ENCODE measurements around the gene RHBDL1.
"Not testable (repeated sequence)": the region's sequence is repeated elsewhere in the genome, so short reads cannot be mapped to it uniquely, and the experiment has no call there.

The RHBDL1 gene

GRCh38 chr16:687499-687898 lies 12.0 kb downstream of the RHBDL1 start:
- no peak for DNase-seq

DNA sequence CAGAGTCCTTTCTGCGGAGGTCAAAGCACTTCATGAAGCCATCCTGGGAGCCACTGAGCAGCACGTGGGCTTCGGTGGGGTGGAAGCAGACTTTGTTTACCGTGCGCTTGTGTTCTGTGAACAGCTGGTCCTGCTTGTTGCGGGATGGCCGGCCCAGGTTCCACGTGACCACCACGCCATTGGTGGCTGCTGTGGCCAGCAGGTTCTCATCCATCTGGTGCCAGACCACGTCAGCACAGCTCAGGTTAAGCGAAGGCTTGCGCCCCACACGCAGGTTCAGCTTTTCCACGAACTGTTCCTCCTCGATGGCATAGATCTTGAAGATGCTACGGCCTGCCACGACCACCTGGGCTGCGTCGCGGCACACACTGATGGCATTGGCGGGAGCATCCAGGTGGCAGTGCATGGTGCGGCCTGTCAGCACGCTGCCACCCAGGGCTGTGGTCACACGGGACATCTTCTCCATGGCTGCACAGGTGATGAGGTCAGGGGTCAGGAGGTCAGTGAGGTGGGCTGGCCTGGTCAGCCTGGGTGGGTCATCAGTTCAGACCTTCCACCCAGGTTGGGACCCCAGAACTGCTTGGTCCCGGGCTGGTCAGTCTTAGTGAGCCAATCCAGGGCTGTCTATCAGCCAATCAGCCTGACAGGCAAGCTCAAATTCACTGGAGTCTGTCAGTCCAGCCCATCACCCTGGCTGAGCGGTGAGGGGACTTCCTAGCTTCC lies 13.9 kb downstream of the RHBDL1 start:
- no peak for DNase-seq

DNA sequence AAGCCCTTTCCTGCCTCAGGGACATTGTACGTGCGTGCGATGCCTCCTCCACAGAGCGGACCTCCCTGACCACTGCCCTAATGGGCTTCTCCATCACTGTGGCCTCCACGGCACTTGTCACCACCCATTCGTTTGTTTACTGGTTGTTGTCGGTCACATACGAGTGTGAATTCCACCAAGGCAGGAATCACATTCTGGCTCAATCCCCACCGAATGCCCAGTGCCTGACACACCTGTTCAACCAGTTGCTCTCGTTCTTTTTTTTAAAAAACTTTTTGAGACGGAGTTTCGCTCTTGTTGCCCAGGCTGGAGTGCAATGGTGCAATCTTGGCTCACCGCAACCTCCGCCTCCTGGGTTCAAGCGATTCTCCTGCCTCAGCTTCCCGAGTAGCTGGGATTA lies 15.8 kb downstream of the RHBDL1 start:
- DNase-seq = not testable (repeated sequence)

- DNase-seq = no peak
These were observed 17.1 kb downstream of the RHBDL1 start for GRCh38 chr16:692356-693108.

DNA sequence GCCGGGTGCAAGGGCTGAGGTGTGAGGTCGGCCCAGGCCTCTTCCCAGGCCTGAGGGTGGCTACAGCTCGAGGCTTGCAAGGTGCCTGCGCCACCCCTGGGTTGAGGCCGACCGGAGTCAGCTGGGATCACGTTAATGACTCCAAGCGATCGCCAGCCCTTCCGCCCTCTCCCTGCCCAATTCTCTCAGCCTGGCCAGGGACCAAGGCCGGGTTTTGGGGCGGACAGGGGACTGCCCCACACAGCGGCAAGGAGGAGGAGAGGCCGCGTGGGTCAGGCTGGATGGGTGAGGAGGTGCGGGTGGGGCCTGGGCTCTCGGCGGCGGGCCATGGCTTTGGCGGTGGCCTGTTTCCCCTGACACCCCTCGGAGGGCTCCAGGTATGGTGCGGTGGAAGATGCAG lies 17.9 kb downstream of the RHBDL1 start:
- DNase-seq = no peak

GRCh38 chr16:693766-694165 lies 18.3 kb downstream of the RHBDL1 start:
- DNase-seq = no peak

DNA sequence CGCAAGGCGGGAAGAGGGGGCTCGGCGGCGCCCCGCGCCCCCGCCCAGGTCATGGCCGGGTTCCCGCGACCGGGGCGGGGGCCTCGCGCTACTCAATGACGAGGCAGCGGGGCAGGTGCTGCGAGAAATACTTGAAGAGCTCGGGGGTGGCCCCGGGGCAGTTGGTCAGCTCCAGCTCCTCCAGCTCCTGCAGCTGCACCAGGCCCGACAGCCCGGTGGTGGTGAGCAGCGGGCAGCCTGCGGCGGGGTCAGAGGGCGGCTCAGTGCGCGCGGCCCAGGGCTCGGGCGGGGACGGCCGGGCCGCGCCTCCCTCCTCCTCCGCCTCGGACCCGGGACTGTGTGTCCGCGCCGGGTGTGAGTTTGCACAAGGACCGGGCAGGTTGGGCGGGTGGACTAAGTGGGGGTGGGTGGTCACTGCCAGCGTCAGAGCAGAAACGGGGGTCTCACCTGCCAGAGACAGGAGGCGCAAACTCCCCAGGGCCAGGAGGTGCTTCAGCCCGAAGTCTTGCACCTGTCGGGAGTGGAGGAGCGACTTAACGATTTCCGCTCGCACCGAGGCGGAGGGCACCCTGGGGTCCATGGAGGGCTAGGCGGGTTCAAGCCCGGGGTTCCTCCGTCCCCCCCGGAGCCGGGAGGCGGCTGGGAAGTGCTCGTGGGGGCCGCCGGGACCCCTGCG lies 18.9 kb downstream of the RHBDL1 start:
- DNase-seq = no peak

GRCh38 chr16:694863-695354 lies 19.4 kb downstream of the RHBDL1 start:
- no peak for DNase-seq

DNA sequence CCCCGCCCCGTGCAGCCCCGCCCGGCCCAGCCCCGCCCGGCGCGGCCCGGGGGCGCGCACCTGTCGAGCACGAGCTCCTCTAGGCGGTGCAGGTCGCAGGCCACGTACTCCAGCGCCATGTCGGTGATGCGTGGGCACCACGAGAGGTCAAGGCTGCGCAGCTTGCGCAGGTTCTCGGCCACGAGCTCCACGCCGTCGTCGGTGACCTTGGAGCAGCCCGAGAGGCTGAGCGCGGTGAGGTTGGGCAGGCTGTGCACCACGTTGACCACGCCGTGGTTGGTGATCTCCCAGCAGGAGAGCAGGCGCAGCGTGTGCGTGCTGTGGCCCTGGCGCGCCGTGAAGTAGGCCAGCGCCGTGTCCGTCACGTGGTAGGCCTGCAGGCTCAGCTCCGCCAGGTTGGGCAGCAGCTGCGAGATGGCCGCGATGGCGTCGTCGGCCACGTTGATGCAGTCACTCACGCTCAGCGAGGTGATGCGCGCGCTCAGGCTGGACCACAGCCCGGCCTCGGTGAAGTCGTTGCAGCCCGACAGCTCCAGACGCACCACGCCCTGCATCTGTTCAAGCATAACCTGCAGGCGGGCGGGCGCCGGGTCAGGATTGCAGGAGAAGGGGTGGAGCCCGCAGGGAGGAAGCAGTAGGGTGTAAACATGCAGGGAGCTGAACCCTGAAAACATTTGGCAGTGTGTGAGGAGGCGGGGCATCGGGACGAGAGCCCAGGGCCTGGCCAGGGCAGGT lies 20.1 kb downstream of the RHBDL1 start:
- DNase-seq = no peak

DNA sequence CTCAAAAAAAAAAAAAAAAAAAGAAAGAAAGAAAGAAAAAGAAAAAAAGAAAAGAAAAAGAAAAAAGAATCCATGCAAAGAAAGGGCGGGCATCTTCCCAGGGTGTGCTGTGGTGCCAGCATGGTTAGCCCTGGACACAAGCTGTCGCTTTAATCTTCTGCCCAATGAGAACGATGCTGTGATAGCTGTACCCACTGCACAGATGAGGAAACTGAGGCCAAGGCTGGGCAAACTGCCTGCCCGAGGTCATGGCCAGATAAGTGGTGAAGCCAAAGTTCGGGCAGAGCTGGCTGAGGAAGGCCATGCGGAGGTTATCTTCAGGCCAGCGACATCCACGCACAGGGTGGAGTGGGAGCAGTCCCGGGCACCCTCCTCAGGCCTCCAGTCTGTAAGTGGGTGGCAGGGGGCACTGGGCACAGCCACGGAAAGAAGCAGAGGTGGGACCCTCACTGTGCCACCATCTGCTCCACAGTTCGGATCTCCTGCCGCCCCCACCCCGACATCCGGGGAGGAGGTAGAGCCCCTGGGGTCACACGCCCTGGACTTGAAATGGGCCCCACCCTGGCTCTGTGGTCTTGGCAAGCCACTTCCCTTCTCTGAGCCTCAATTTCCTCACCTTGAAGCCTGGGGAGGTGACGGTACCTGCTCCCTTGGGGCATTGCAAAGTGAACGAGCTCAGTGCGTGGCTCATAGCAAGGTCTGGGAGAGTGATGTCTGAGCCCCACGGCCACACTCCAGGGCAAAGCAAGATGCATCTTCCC lies 23.6 kb downstream of the RHBDL1 start:
- no peak for DNase-seq

DNA sequence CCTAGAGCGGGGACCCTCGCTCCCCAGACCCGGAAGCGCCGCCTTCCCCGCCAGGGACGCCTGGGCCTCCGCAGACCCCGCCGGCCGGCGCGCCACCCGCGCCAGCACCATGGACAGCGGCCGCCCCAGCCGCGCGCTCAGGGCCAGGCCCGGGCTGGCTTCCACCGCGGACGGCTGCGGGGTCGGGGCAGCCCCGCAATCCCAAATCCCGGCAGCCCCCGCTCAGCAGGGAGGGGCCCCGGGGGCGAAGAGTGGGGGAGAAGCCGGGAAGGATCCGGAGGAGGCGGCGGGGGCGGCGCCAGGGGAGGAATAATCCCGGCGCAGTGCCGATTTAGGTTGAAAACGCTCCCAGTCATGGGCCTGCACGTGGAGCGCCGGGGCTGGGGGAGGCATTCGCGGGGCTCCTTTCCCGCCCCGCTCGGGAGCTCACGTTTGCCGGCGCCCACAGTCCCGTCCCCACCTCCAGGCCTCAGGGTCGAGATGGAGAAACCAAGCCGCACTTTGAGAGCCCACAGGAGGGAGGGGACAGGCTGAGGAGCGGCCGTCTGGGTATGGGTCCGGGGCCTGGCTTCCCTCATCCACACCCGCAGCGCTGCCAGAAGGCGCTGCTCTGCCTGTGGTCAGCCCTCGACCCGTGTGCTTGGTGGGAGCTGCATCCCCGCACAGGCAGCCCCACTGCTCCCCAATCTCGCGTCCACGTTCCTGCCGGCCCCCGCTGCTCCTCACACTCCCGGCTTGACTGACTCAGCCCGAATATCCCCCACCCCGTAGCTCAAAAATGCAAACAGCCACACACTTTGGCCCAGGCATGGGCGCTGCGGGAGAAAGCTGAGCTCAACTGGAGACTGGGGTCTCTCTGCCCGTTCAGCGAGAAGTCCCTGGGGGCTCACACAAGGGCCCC lies 25.5 kb downstream of the RHBDL1 start:
- DNase-seq = peak; percentile 75

DNA sequence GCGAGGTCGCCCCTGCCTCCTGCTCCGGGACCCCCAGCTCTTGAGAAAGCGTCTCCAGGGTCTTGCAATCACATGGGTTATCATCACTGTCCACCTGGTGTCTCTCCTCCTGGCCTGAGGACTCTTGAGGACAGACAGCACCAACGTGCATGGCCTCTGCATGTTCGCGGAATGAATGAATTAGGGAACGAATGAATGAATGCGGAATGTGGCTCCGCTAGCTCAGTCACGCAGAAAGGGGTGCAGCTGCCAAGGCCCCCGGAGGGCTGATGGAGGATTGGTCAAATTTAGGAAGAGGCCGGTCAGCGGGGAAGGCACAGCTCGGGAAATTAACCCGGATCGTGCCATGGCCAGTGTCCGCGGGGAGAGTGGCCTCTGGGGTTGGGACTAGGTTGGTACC lies 26.9 kb downstream of the RHBDL1 start:
- no peak for DNase-seq

GRCh38 chr16:703406-703805 lies 27.9 kb downstream of the RHBDL1 start:
- no peak for DNase-seq

DNA sequence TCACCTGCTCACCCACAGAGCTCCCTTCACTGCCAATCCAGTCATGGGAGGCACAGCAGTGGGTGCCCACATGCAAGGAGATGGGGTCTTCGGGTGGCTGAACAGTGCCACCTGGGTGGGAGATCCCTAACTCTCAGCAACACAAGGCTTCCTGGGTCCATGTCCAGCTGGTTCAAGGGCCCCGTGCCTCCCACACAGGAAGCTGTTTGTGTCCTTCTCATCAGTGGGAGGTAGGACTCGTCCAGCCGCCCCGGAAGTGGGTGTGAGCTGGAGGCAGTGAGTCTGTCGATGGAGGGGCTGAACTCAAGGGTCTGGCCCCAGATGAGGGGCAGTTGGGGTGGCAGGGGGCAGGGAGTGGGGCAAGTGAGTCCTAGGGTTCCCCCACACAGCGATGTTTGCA lies 28.6 kb downstream of the RHBDL1 start:
- no peak for DNase-seq

- no peak for DNase-seq
These were observed 29.3 kb downstream of the RHBDL1 start for GRCh38 chr16:704552-705380.

DNA sequence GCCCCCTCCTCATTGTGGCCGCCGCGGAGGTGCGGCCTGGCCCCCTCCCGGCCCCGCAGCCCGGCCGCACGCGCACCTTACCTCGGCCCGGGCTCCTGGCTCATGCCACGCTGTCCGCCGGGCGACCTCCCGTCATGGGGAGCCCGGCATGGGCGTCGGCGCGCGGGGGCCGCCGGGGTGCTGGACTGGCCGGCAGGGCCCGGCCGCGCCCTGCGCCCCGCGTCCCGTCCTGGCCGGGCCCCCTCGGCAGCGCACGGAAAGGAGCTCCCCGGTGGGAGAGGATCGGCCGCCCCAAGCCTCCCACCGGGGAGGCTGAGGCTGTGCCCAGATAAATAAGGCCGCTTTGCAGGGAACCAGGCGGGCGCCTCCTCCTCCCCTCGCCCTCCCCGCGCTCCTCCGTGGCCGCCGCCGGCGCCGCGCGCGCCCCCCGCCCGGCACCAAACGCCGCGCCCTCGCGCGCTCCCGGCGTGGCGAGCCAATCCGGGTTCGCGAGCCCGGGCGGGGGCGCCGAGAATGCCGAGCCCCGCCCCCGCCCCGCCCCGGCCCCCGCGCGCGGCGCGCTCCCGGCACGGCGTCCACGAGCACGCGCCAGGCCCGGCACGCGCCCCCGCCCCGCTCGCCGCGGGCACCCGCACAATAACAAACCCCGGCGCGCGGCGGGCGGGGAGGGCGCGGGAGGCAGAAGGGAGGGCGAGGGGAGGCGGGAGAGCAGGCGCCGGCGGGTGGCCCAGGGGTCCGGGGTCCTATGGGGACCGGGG lies 30.1 kb downstream of the RHBDL1 start, which contains the start of gene FBXL16:
TSS of gene FBXL16 (minus strand) at position 371 of the 758 bp plus-strand sequence. CDS start 8,396 bp downstream, outside the sequence.
- no peak for DNase-seq

DNA sequence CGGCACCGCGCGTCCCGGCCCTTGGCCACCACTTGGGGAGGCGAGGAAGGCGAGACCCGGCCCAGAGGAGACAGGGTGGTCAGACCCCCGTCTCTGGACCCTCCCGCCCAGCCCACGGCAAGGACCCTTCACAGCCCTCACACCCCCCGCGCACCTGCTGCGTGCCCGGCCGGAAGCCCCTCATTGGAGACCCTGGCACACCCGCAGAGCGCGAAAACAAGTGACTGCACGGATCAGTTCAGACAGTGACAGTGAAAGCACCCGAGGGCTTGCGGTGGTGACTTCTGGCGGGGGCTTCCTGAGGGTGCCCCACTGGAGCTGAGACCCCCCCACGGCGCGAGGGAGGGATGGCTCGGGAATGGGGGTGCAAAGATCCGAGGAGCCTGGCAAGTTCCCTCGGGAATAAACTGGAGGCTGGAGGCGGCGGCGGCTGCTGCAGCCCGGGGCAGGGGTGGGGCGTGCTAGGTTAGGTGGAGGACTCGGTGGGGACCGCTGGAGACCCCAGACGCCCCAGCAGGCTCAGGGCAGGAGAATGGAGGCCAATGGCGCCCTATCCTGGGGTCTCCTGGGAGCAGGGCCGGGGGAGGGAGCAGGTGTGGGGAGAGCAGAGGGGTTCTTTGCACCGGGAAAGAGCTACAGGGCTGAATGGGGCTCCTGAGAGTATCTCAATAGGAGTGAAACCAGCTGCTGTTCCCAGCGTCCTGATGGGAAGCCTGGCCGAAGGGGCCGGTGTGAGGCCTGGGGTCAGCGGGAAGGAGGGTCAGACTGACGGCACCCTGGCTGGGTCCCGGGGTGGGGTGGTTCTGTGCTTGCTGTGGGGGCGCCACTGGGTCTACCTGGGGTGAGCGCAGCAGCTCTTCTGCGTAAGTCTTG lies 31.0 kb downstream of the RHBDL1 start:
- DNase-seq = no peak

DNA sequence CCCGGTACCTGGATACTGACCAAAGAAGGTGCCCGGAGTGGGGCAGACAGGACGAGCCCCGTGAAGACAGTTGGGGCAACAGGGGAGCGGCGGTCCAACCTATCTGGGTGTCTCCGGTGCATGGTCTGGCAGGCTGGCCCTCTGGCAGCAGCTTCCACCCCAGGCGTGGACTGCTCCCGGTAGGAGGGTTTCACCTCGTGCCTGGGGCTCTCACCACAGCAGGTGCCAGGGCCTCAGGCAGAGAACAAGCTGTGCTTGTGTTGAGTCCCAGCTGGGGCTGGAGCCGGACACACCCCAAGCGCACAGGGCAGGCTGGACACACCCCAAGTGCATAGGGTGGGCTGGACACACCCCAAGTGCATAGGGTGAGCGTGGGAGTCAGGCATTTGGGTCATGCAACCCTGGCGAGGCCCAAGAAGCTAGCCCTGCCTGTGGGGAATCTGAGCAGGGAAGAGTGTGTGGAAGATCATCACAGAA lies 31.6 kb downstream of the RHBDL1 start:
- no peak for DNase-seq
